Activated naive CD8-positive, alpha-beta T cell treated with anti-CD3 and anti-CD28 coated beads, Interleukin-2, amount 50 U/mL, for 16 hours (primary cell): Measurements from ENCODE around the gene ITGA1.
"Not testable (repeated sequence)": the region's sequence is repeated elsewhere in the genome, so short reads cannot be mapped to it uniquely, and the experiment has no call there.

ENCODE experiments used
- DNase-seq: peaks from one replicate; pipeline ENCODE4 v3.0.0-alpha.2; 2020; ENCODE audit warnings: low read depth, low spot score

The ITGA1 gene

GRCh38 chr5:52800394-52801213 is 12.9 kb downstream of the ITGA1 start:
- DNase-seq, result peak; percentile 7

DNA sequence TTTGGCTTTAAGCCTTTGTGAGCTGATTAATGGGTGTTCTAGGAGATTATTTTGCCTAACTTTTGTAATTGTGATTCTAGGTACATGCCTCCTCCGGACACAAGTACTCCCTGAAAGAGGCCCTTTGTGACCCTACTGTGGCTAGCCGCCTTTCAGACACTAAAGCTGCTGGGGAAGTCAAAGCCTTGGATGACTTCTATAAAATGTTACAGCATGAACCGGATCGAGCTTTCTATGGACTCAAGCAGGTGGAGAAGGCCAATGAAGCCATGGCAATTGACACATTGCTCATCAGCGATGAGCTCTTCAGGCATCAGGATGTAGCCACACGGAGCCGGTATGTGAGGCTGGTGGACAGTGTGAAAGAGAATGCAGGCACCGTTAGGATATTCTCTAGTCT is 13.6 kb downstream of the ITGA1 start:
- DNase-seq, result no peak

- DNase-seq, result no peak
These were observed 14.7 kb downstream of the ITGA1 start for GRCh38 chr5:52802272-52802973.

DNA sequence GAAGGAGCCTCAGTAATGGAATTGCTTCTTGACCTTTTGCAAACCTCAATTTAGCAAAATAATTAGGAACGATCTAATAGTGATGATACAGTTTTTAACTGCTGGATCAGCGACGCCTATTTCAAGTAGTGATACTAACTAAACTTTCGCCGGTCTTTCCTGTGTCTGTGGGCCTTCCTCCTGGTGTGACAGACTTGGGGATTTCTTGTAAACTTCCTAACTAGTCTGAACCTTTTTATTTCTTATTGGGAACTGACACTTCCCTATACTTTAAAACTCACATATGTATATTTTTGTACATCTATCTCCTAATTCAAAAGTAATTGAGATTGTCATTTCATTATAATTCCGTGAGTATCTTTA is 15.2 kb downstream of the ITGA1 start:
- no peak for DNase-seq

- DNase-seq, result no peak
These were observed 16.7 kb downstream of the ITGA1 start for GRCh38 chr5:52804387-52804791.

GRCh38 chr5:52804981-52805380 is 17.3 kb downstream of the ITGA1 start:
- DNase-seq, result no peak

GRCh38 chr5:52805615-52806014 is 17.9 kb downstream of the ITGA1 start:
- DNase-seq, result no peak

- DNase-seq, result no peak
These were observed 19.3 kb downstream of the ITGA1 start for GRCh38 chr5:52807037-52807436.

DNA sequence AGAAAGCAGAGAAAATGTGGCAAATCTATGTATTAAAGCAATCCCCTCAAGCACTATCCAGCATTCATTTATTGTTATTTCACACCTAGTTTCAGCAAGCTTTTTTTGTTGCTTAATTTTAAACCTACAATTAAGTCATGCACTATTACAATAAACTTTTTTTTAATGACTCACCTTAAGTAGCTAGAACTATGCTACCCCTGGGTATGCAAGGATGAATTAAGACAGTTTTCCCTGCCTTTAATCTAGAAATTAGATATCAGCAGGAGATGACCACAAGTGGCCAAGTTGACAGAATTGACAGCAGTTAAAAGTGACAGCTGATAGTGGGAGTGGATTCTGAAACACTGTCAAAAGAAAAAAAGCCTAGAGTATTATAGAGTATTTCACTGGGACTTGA is 20.0 kb downstream of the ITGA1 start:
- DNase-seq, result no peak

- no peak for DNase-seq
These were observed 20.7 kb downstream of the ITGA1 start for GRCh38 chr5:52808316-52808901.

GRCh38 chr5:52809884-52810283 is 22.2 kb downstream of the ITGA1 start:
- DNase-seq, result no peak

DNA sequence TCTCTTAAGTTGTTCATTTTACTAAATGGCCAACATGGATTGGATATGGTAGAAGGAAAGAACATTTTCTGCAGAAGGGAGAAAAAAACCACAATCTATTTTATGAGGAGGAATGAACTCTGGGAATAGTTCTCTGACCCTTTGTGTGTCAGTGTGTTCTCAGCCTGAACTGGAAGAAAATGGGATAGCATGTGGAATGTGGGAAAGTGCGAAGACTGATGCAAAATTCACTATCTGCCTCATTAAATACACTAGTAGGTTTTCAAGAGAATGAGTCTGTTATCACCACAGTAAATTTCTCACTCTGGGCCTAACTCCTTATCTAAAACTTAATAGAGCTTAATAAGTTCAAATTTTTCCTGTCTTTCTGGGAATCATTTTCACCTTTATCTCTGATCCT is 22.7 kb downstream of the ITGA1 start:
- DNase-seq, result no peak

- no peak for DNase-seq
These were observed 23.5 kb downstream of the ITGA1 start for GRCh38 chr5:52811067-52811749.

- DNase-seq, result no peak
These were observed 26.8 kb downstream of the ITGA1 start for GRCh38 chr5:52814352-52815148.

- no peak for DNase-seq
These were observed 30.1 kb downstream of the ITGA1 start for GRCh38 chr5:52817818-52818217.

- no peak for DNase-seq
These were observed 30.6 kb downstream of the ITGA1 start for GRCh38 chr5:52818360-52818759.

- not testable (repeated sequence) for DNase-seq
These were observed 31.1 kb downstream of the ITGA1 start for GRCh38 chr5:52818807-52819206.

DNA sequence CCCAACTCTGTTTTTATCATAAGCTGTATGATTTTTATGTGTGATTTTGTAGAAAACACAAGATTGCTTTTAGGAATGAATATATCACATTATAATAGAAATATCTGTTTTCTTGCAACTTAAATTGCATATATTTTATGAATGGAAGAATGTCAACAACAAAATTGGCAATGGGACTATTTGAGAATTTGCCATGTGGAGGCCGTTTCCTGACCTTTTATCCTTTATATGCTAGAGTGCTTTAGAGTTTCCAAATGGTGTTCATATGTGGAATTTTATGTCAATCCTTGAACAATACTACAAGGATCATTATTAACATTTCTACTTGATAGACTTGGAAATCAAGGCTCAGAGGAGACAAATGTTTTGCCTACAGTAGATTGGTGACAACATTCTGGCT is 34.2 kb downstream of the ITGA1 start:
- DNase-seq, result no peak

GRCh38 chr5:52822437-52822836 is 34.7 kb downstream of the ITGA1 start:
- DNase-seq, result no peak

DNA sequence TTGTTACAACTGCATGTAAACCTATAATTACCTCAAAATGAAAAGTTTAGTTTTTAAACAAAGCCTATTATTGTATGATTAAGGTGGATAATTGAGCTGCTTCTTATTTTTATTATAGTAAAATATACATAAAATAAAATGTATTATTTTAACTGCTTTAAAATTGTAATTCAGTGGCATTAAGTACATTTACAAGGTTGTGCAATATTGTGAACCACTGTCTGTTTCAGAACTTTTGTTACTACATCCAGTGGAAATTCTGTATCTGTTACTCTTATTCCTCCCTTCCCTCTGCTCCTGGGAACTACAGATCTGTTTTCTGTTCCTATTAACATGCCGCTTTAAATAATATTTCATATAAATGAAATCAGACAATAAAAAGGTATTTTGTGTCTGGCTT is 37.1 kb downstream of the ITGA1 start:
- DNase-seq, result no peak

DNA sequence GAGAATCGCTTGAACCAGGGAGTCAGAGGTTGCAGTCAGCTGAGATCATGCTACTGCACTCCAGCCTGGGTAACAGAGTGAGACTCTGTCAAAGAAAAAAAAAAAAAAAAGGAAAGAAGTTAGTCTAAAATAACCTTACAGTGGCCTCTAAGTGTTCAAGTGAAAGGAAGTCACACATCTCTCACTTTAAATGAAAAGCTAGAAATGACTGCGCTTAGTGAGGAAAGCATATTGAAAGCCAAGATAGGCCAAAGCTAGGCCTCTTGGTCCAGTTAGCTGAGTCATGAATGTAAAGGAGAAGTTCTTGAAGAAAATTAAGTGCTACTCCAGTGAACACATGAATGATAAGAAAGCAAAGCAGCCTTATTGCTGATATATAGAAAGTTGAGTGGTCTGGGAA is 38.1 kb downstream of the ITGA1 start:
- no peak for DNase-seq
